ENCODE data around the gene NT5E. TPM values are rescaled to one million over a fixed set of nuclear protein-coding genes. Genes with fewer than 3 reads are reported as not detected.

The NT5E gene
- total and polyA plus RNA-seq, 2 of the 13 experiments (the other 11 are each of a cell fraction or from before 2014, with no cell fraction given): 9.5 to 33.0 TPM

- peak; percentile 57; the same call in 1 of the 2 replicates for TF ChIP-seq HDAC2 (CRISPR knock-in tag; IDR thresholded peaks at IDR 0.05)
- no peak for TF ChIP-seq ZFP82 (CRISPR knock-in tag; IDR thresholded peaks at IDR 0.05; ENCODE audit: borderline replicate concordance)
- TF ChIP-seq ZNF556 (CRISPR knock-in tag; IDR thresholded peaks at IDR 0.05; ENCODE audit: borderline replicate concordance): no peak
- TF ChIP-seq HOXA5 (CRISPR knock-in tag; IDR thresholded peaks at IDR 0.05): no peak
- TF ChIP-seq ZNF326 (CRISPR knock-in tag; IDR thresholded peaks at IDR 0.05; ENCODE audit: borderline replicate concordance): no peak
- TF ChIP-seq ZMAT3 (CRISPR knock-in tag; conservative IDR thresholded peaks at IDR 0.05): no peak
- TF ChIP-seq, protein P1, sequence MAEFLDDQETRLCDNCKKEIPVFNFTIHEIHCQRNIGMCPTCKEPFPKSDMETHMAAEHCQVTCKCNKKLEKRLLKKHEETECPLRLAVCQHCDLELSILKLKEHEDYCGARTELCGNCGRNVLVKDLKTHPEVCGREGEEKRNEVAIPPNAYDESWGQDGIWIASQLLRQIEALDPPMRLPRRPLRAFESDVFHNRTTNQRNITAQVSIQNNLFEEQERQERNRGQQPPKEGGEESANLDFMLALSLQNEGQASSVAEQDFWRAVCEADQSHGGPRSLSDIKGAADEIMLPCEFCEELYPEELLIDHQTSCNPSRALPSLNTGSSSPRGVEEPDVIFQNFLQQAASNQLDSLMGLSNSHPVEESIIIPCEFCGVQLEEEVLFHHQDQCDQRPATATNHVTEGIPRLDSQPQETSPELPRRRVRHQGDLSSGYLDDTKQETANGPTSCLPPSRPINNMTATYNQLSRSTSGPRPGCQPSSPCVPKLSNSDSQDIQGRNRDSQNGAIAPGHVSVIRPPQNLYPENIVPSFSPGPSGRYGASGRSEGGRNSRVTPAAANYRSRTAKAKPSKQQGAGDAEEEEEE (CRISPR knock-in tag; IDR thresholded peaks at IDR 0.05; ENCODE audit: borderline replicate concordance): no peak
- TF ChIP-seq EP300 (IDR thresholded peaks at IDR 0.05; ENCODE audit: low read depth in 2 of 2, low read length in 2 of 2): peak in 1 of 2 experiments; percentile 97; a peak in 3 of 4 replicates
- TF ChIP-seq EP300 (CRISPR knock-in tag; IDR thresholded peaks at IDR 0.05; ENCODE audit: borderline replicate concordance): peak; percentile 78
- no peak for TF ChIP-seq ZNF101 (CRISPR knock-in tag; IDR thresholded peaks at IDR 0.05; ENCODE audit: borderline replicate concordance, low read depth)
- peak; percentile 40; the same call in 1 of the 2 replicates for TF ChIP-seq SMC3 (IDR thresholded peaks at IDR 0.05; ENCODE audit: low read length)
- no peak for TF ChIP-seq ISX (CRISPR knock-in tag; conservative IDR thresholded peaks at IDR 0.05)
- no peak for TF ChIP-seq RFX1 (IDR thresholded peaks at IDR 0.05)
- no peak for TF ChIP-seq RARG (CRISPR knock-in tag; IDR thresholded peaks at IDR 0.05; ENCODE audit: low read depth)
- TF ChIP-seq ZNF567 (CRISPR knock-in tag; IDR thresholded peaks at IDR 0.05; ENCODE audit: borderline replicate concordance): no peak
- TF ChIP-seq IKZF5 (CRISPR knock-in tag; IDR thresholded peaks at IDR 0.05): peak; percentile 18; the same call in 1 of the 2 replicates
- TF ChIP-seq KLF11 (CRISPR knock-in tag; IDR thresholded peaks at IDR 0.05): no peak
- TF ChIP-seq ZNF766 (CRISPR knock-in tag; IDR thresholded peaks at IDR 0.05; ENCODE audit: borderline replicate concordance): no peak
- TF ChIP-seq FOXK1 (CRISPR knock-in tag; IDR thresholded peaks at IDR 0.05; ENCODE audit: borderline replicate concordance, low read depth): no peak; the same call in 1 of the 2 replicates
- TF ChIP-seq, protein P2, sequence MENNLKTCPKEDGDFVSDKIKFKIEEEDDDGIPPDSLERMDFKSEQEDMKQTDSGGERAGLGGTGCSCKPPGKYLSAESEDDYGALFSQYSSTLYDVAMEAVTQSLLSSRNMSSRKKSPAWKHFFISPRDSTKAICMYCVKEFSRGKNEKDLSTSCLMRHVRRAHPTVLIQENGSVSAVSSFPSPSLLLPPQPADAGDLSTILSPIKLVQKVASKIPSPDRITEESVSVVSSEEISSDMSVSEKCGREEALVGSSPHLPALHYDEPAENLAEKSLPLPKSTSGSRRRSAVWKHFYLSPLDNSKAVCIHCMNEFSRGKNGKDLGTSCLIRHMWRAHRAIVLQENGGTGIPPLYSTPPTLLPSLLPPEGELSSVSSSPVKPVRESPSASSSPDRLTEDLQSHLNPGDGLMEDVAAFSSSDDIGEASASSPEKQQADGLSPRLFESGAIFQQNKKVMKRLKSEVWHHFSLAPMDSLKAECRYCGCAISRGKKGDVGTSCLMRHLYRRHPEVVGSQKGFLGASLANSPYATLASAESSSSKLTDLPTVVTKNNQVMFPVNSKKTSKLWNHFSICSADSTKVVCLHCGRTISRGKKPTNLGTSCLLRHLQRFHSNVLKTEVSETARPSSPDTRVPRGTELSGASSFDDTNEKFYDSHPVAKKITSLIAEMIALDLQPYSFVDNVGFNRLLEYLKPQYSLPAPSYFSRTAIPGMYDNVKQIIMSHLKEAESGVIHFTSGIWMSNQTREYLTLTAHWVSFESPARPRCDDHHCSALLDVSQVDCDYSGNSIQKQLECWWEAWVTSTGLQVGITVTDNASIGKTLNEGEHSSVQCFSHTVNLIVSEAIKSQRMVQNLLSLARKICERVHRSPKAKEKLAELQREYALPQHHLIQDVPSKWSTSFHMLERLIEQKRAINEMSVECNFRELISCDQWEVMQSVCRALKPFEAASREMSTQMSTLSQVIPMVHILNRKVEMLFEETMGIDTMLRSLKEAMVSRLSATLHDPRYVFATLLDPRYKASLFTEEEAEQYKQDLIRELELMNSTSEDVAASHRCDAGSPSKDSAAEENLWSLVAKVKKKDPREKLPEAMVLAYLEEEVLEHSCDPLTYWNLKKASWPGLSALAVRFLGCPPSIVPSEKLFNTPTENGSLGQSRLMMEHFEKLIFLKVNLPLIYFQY (CRISPR knock-in tag; IDR thresholded peaks at IDR 0.05; ENCODE audit: borderline replicate concordance): peak; percentile 40; the same call in 1 of the 2 replicates
- TF ChIP-seq ZNF782 (CRISPR knock-in tag; IDR thresholded peaks at IDR 0.05; ENCODE audit: borderline replicate concordance): no peak; the same call in 1 of the 2 replicates
- TF ChIP-seq ZMYM3 (CRISPR knock-in tag; IDR thresholded peaks at IDR 0.05): no peak
- no peak for TF ChIP-seq HBP1 (CRISPR knock-in tag; IDR thresholded peaks at IDR 0.05; ENCODE audit: low read depth)
Observed at GRCh38 chr6:85405175-85405852, 44.6 kb upstream of the NT5E start (continued).

Data from HepG2 (cell line).